Measurements from ENCODE around the gene GRID1.

Gene GRID1

GRCh38 chr10:86339226-86339865 is 27.2 kb downstream of the GRID1 start:
- DNase-seq (ENCODE audit: low read depth, low spot score) = no peak

- DNase-seq (ENCODE audit: low read depth, low spot score) = no peak
These were observed 29.4 kb downstream of the GRID1 start for GRCh38 chr10:86337121-86337601.

- no peak for DNase-seq (ENCODE audit: low read depth, low spot score)
These were observed 30.3 kb downstream of the GRID1 start for GRCh38 chr10:86336341-86336740.

DNA sequence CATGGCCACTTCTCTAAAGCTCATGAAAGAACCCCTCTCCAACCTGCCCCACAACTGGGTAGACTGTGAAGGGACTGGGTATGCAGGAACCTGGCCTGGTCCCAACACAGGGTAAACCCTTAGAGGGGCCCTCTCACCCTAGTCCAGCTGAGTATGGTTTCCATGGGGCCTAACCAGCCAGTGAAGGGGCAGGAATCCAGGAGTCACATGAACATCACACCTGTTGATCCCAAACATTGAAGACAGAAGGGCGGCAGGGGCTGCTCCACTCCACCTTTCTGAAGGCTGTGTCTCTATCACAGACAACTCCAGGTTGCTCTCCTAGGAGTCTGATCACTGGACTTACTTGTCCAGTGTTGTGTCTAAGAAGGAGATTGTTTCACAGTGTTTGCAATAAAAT is 30.8 kb downstream of the GRID1 start:
- DNase-seq (ENCODE audit: low read depth, low spot score) = no peak

DNA sequence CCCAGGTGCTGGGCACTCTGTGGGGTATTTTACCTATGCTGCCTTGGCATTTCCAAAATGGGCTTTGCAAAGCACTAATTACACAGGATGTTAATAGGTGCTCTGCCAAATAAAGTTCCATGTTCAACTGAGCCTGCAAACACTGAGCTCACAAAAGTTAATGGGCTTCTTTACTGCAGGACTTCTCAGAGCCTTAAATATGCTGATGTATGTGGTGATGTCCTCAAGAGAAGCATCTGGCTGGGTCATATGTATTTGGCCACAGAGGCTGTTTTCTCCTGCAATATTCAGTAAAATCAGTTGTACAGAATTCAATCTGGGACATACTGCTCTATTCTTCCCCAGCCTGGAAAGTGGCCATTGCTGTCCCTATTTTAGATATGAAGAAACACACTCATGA is 31.3 kb downstream of the GRID1 start:
- DNase-seq (ENCODE audit: low read depth, low spot score) = no peak

GRCh38 chr10:86334488-86335085 is 32.0 kb downstream of the GRID1 start:
- no peak for DNase-seq (ENCODE audit: low read depth, low spot score)

- no peak for DNase-seq (ENCODE audit: low read depth, low spot score)
These were observed 32.6 kb downstream of the GRID1 start for GRCh38 chr10:86333826-86334487.

- DNase-seq (ENCODE audit: low read depth, low spot score) = no peak
These were observed 34.7 kb downstream of the GRID1 start for GRCh38 chr10:86331861-86332260.

GRCh38 chr10:86330778-86331763 is 35.5 kb downstream of the GRID1 start:
- no peak for DNase-seq (ENCODE audit: low read depth, low spot score)

DNA sequence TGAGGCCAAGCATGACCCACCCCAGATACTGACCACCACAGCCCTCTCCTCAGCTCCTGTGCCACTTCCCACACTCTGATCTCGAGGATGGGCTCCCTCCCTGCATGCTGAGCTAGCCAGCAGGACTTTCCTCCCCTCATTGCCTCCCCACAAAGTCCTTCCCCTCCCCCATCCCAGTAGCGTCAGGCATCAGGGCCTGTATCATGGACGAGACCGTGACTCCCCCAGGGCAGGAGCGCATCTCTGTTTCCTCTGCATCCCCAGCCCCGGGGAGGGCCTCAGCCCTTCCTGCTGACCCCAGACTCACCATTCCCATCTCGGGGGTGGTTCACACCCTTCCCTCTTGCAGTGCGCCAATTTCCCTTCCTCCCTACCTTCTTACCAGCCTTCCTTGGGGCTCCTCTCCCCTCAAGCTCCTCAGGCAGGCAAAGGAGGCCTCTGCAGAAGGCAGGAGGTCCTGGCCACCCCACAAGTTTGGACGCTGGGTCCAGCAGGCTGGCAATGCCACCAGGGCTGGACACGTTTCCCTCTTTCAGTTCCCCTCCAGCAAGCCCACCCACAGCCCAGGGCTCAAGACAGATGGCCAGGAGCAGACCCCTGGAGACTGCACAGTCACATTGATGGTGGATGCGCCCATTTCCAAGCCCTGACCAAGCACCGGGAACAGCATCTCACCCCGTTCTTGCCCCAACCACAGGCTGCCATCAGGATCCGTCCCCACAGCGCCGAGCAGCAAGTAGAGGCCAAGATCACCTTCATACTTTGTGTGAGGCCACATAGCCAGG is 36.5 kb downstream of the GRID1 start:
- DNase-seq (ENCODE audit: low read depth, low spot score) = no peak

- no peak for DNase-seq (ENCODE audit: low read depth, low spot score)
These were observed 37.4 kb downstream of the GRID1 start for GRCh38 chr10:86329093-86329710.

DNA sequence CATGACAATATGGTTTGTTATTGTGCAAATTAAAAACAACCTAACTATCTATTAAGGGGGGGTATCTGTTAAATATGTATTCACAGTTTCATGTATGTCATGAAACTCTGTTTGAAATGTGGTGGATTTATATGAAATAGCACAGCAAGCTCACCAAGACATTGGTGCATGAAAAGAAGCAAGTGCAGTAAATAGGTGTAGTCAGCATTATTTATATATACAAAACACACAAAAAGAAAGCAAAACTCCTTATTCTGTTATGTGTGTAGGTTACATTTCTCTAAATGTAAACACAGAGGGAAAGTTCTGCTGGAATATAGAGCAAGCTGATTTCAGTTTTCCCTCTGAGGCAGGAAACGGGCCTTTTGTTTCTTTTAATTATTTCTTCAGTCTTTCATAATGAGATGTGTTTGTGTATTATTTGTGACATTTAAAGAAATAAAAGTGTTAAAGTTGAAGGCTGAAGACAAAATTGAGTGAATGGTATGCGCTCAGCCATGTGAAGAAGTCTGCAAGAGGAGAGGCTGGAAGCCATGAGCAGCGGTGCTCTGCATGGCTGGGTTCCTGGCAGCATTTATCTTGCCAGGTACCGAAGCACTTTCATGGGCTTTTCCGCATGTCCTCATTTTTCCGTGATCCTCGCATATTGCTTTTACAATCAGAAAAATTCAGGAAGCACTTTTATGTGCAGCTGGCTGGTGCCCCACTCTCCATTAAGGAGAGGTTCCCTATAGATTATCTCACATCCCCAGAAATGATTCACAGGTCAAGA is 38.5 kb downstream of the GRID1 start:
- DNase-seq (ENCODE audit: low read depth, low spot score) = no peak

DNA sequence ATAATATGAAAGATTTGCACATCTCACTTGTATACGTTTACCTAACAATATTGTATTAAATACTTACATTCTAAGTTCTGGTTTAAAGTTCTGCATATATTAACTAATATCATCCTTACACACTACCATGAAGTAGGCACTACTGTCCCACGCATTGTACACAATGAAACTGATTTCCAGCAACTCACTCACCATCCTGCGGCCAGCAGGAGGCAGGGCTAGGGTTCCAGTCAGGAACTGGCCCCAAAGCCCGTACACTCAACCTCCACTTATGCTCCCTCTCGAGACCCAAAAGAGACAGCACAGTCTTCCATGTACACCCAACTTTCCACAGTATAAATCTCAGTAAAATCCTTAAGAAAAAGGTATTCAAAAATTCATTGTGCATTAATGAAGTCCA is 41.4 kb downstream of the GRID1 start:
- DNase-seq (ENCODE audit: low read depth, low spot score) = no peak

- no peak for DNase-seq (ENCODE audit: low read depth, low spot score)
These were observed 45.0 kb downstream of the GRID1 start for GRCh38 chr10:86321568-86321967.

- no peak for DNase-seq (ENCODE audit: low read depth, low spot score)
These were observed 46.9 kb downstream of the GRID1 start for GRCh38 chr10:86319676-86320075.

DNA sequence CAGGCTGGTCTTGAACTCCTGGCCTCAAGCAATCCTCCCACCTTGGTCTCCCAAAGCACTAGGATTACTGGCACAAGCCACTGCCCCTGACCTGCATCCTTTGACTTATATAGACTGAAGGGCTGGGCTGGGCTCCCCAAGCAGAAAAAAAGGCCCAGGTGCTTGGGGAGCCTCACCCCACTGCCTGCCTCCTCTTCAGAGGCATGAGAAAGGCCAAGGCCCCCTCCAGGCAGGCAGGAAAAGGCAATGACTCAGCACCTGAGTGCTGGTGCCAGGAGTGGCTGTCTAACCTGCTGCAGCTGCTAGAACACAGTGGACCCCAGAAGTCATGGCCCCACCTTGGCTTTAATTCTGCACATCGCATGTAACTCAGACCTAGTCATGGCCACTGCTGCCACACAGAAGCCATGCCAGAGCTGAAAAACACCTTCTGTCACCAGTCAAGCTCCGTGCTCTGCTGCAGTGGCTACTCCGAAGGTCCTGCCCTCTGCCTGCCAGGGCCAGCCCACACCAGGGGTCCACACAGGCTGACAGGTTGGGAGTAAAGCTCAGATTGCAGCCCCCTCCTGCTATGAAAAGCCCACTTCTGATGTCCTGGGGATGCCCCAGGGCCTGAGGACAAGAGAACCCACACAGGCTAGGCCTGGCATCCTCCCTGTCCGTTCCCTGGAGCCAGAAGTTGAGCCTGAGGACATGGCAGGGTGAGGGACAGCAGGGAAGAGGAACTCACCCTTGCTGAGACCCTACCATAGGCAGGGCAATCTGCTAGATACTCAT is 48.5 kb downstream of the GRID1 start:
- DNase-seq (ENCODE audit: low read depth, low spot score) = no peak

GRCh38 chr10:86316990-86317389 is 49.6 kb downstream of the GRID1 start:
- DNase-seq (ENCODE audit: low read depth, low spot score) = no peak

GRCh38 chr10:86316274-86316835 is 50.2 kb downstream of the GRID1 start:
- DNase-seq (ENCODE audit: low read depth, low spot score) = no peak

GRCh38 chr10:86315549-86315942 is 51.0 kb downstream of the GRID1 start:
- DNase-seq (ENCODE audit: low read depth, low spot score) = no peak
